ENCODE measurements around the gene GCKR.

DNA sequence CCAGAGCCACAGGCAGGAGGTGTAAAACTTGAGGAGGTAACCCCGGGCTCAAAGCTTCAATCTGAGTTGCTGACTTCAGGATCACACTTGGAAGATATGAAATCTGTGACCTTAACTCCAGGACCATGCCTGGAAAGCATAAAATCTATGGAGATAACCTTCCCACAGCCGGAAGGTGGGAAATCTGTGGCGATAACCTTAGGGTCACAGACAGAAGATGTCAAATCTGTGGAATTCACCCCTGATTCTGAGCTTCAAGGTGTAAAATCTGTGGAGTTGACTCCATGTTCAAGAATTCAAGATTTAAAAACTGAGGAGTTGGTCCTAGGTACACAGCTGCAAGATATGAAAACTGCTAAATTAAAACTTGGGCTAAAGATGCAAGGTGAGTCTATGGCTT lies 74.6 kb downstream of the GCKR start:
- TF ChIP-seq TCF4 (CRISPR knock-in tag; IDR thresholded peaks at IDR 0.05; ENCODE audit: borderline replicate concordance) (no peak), ARNTL (CRISPR knock-in tag; IDR thresholded peaks at IDR 0.05; ENCODE audit: borderline replicate concordance, low read depth) (no peak), ZNF8 (CRISPR knock-in tag; IDR thresholded peaks at IDR 0.05) (no peak), PPARA (CRISPR knock-in tag; IDR thresholded peaks at IDR 0.05; ENCODE audit: borderline replicate concordance) (no peak), RARB (CRISPR knock-in tag; IDR thresholded peaks at IDR 0.05) (no peak), ZNF70 (CRISPR knock-in tag; IDR thresholded peaks at IDR 0.05) (no peak), GLIS3 (CRISPR knock-in tag; IDR thresholded peaks at IDR 0.05) (no peak), BACH2 (CRISPR knock-in tag; IDR thresholded peaks at IDR 0.05; ENCODE audit: borderline replicate concordance) (no peak)
- TF ChIP-seq, protein P1, sequence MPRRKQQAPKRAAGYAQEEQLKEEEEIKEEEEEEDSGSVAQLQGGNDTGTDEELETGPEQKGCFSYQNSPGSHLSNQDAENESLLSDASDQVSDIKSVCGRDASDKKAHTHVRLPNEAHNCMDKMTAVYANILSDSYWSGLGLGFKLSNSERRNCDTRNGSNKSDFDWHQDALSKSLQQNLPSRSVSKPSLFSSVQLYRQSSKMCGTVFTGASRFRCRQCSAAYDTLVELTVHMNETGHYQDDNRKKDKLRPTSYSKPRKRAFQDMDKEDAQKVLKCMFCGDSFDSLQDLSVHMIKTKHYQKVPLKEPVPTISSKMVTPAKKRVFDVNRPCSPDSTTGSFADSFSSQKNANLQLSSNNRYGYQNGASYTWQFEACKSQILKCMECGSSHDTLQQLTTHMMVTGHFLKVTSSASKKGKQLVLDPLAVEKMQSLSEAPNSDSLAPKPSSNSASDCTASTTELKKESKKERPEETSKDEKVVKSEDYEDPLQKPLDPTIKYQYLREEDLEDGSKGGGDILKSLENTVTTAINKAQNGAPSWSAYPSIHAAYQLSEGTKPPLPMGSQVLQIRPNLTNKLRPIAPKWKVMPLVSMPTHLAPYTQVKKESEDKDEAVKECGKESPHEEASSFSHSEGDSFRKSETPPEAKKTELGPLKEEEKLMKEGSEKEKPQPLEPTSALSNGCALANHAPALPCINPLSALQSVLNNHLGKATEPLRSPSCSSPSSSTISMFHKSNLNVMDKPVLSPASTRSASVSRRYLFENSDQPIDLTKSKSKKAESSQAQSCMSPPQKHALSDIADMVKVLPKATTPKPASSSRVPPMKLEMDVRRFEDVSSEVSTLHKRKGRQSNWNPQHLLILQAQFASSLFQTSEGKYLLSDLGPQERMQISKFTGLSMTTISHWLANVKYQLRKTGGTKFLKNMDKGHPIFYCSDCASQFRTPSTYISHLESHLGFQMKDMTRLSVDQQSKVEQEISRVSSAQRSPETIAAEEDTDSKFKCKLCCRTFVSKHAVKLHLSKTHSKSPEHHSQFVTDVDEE (CRISPR knock-in tag; IDR thresholded peaks at IDR 0.05) = no peak
- TF ChIP-seq, protein P2, sequence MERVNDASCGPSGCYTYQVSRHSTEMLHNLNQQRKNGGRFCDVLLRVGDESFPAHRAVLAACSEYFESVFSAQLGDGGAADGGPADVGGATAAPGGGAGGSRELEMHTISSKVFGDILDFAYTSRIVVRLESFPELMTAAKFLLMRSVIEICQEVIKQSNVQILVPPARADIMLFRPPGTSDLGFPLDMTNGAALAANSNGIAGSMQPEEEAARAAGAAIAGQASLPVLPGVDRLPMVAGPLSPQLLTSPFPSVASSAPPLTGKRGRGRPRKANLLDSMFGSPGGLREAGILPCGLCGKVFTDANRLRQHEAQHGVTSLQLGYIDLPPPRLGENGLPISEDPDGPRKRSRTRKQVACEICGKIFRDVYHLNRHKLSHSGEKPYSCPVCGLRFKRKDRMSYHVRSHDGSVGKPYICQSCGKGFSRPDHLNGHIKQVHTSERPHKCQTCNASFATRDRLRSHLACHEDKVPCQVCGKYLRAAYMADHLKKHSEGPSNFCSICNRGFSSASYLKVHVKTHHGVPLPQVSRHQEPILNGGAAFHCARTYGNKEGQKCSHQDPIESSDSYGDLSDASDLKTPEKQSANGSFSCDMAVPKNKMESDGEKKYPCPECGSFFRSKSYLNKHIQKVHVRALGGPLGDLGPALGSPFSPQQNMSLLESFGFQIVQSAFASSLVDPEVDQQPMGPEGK (CRISPR knock-in tag; IDR thresholded peaks at IDR 0.05; ENCODE audit: borderline replicate concordance) = no peak

Data from SK-N-SH treated with all-trans-retinoic acid at 6 μM for 48 hours (cell line).